Skeletal muscle tissue (tissue), 1 donor: ENCODE data around the gene DISP2. TPM values are rescaled to one million over a fixed set of nuclear protein-coding genes. Genes with fewer than 3 reads are reported as not detected.

ENCODE experiments used
- total RNA-seq: library from RNA; depleted of rRNA; stranded (reverse); fragments of >200 nt; gene quantifications from one replicate; pipeline ENCODE4 v1.2.3, GENCODE V29; 2014

Gene DISP2
- total RNA-seq, 1 donor from 2014 or later, result under 0.01 TPM

Other genes starting within 250 kb of the DISP2 start
- gene BMF, start 249.3 kb upstream of the DISP2 start, total RNA-seq, result 8.4 TPM
- gene BUB1B, start 197.2 kb upstream of the DISP2 start, total RNA-seq, result 8.4 TPM
- gene PAK6, start 119.2 kb upstream of the DISP2 start, total RNA-seq, result 1.0 TPM
- gene ANKRD63, start 75.2 kb upstream of the DISP2 start, total RNA-seq, result not detected
- 3.7 TPM for gene PLCB2, start 50.3 kb upstream of the DISP2 start, total RNA-seq
- gene INAFM2, start 34.5 kb upstream of the DISP2 start, total RNA-seq, result 11.5 TPM
- 2.1 TPM for gene CCDC9B, start 17.3 kb upstream of the DISP2 start, total RNA-seq
- not detected for gene PHGR1, start 7.2 kb upstream of the DISP2 start, total RNA-seq
- 15.7 TPM for gene KNSTRN, start 24.5 kb downstream of the DISP2 start, total RNA-seq
- 33.4 TPM for gene IVD, start 47.6 kb downstream of the DISP2 start, total RNA-seq
- gene BAHD1, start 82.7 kb downstream of the DISP2 start, total RNA-seq, result 9.4 TPM
- 6.8 TPM for gene CHST14, start 112.8 kb downstream of the DISP2 start, total RNA-seq
- gene CCDC32, start 206.8 kb downstream of the DISP2 start, total RNA-seq, result 11.0 TPM
- gene RPUSD2, start 211.1 kb downstream of the DISP2 start, total RNA-seq, result 10.4 TPM
- 6.3 TPM for gene KNL1, start 236.0 kb downstream of the DISP2 start, total RNA-seq